Hepatocyte (in vitro differentiated cells): ENCODE measurements around the gene AIRE. TPM values are rescaled to one million over a fixed set of nuclear protein-coding genes. Genes with fewer than 3 reads are reported as not detected.

Experiments
- DNase-seq: peaks from one replicate; pipeline ENCODE4 v3.0.0-alpha.2; 2016; ENCODE audit warnings: low spot score
- H2AFZ ChIP-seq: fragments of 200-600 bp; sonication (generic); 2 replicates; pipeline ENCODE4 v1.6.0; 2016; ENCODE audit warnings: antibody characterized with exemption, mild to moderate bottlenecking
- H3K27ac ChIP-seq: fragments of 200-600 bp; sonication (generic); 2 replicates; pipeline ENCODE4 v1.5.1; 2016; ENCODE audit warnings: mild to moderate bottlenecking
- H3K27me3 ChIP-seq: fragments of 200-600 bp; sonication (generic); 2 replicates; pipeline ENCODE4 v1.6.1; 2016
- H3K36me3 ChIP-seq: fragments of 200-600 bp; sonication (generic); replicated peaks from 2 replicates; pipeline ENCODE4 v1.5.1; 2016; ENCODE audit warnings: low read depth; ENCODE audit not compliant: insufficient read depth
- H3K4me1 ChIP-seq: fragments of 200-600 bp; sonication (generic); 2 replicates; pipeline ENCODE4 v1.5.1; 2016; ENCODE audit warnings: mild to moderate bottlenecking, moderate library complexity; ENCODE audit not compliant: insufficient read depth
- H3K4me2 ChIP-seq: fragments of 200-600 bp; sonication (generic); 2 replicates; pipeline ENCODE4 v1.6.0; 2016
- H3K4me3 ChIP-seq: fragments of 200-600 bp; sonication (generic); 2 replicates; pipeline ENCODE4 v1.5.1; 2016; ENCODE audit warnings: mild to moderate bottlenecking
- H3K79me2 ChIP-seq: fragments of 200-600 bp; sonication (generic); 2 replicates; pipeline ENCODE4 v1.6.0; 2017; ENCODE audit warnings: mild to moderate bottlenecking
- H3K9me2 ChIP-seq: fragments of 200-600 bp; sonication (generic); replicated peaks from 2 replicates; pipeline ENCODE4 v1.6.0; 2017; ENCODE audit warnings: mild to moderate bottlenecking; ENCODE audit not compliant: insufficient read depth
- H3K9me3 ChIP-seq: fragments of 200-600 bp; sonication (generic); 2 replicates; pipeline ENCODE4 v1.5.1; 2016; ENCODE audit warnings: low read depth, mild to moderate bottlenecking
- H4K20me1 ChIP-seq: fragments of 200-600 bp; sonication (generic); 2 replicates; pipeline ENCODE4 v1.6.0; 2016; ENCODE audit warnings: mild to moderate bottlenecking; ENCODE audit not compliant: insufficient read depth, poor library complexity, severe bottlenecking
- CTCF ChIP-seq: fragments of 200-600 bp; sonication (generic); IDR thresholded peaks from 2 replicates; pipeline ENCODE4 v1.5.1; 2016; ENCODE audit warnings: antibody characterized with exemption, mild to moderate bottlenecking; ENCODE audit not compliant: poor library complexity
- EZH2 ChIP-seq: fragments of 200-600 bp; sonication (generic); IDR thresholded peaks from 2 replicates; pipeline ENCODE4 v1.6.1; 2016; ENCODE audit warnings: antibody characterized with exemption, mild to moderate bottlenecking, borderline replicate concordance
- EZH2phosphoT487 ChIP-seq: fragments of 200-600 bp; sonication (generic); IDR thresholded peaks from one replicate; pipeline ENCODE4 v1.6.1; 2018; ENCODE audit warnings: antibody characterized with exemption, mild to moderate bottlenecking, low read depth, moderate library complexity; ENCODE audit not compliant: unreplicated experiment, severe bottlenecking
- WGBS: methylation state at CpG from one replicate; pipeline ENCODE4 v1.1.6; 2016; ENCODE audit warnings: low lambda C conversion rate; ENCODE audit errors: missing lambda C conversion rate; 5-methylcytosine and 5-hydroxymethylcytosine counted together
- polyA plus RNA-seq: library from polyadenylated mRNA; unstranded; fragments of >200 nt; fragmentation: Nextera tagmentation; extraction: Ambion mirVana; gene quantifications from 2 replicates; pipeline ENCODE4 v1.2.1, GENCODE V29; 2016
- total RNA-seq: library from RNA; depleted of rRNA; stranded (reverse); fragments of >200 nt; gene quantifications from 2 replicates; pipeline ENCODE4 v1.2.3, GENCODE V29; 2014

AIRE gene
- total and polyA plus RNA-seq, 2 experiments from 2014 or later: 0.42 to 1.00 TPM

GRCh38 chr21:44314561-44314960, 28.9 kb downstream of the AIRE start:
- no peaks in the 10 kb centered on the region for H3K9me2 ChIP-seq
- no peak for TF ChIP-seq EZH2phosphoT487
- no peak for TF ChIP-seq EZH2
- TF ChIP-seq CTCF: no peak
- no peak overlapping the region for H2AFZ ChIP-seq
- no peaks in the 10 kb centered on the region for H3K9me3 ChIP-seq
- no peaks in the 10 kb centered on the region for H3K27me3 ChIP-seq
- H3K4me2 ChIP-seq: no peak overlapping the region
- H3K4me1 ChIP-seq: no peaks in the 10 kb centered on the region
- no peak overlapping the region for H3K4me3 ChIP-seq
- no peaks in the 10 kb centered on the region for H4K20me1 ChIP-seq
- H3K27ac ChIP-seq: no peak overlapping the region
- H3K79me2 ChIP-seq: no peaks in the 10 kb centered on the region
- H3K36me3 ChIP-seq: no peaks in the 10 kb centered on the region
- WGBS: 85% methylated on average over 8 of the region's 11 CpGs
- no peak for DNase-seq

GRCh38 chr21:44315691-44316203, 30.1 kb downstream of the AIRE start:
- WGBS: 94% methylated on average over 16 of the region's 16 CpGs
- H2AFZ ChIP-seq: no peak overlapping the region
- no peaks in the 10 kb centered on the region for H3K27me3 ChIP-seq
- no peak overlapping the region for H3K4me3 ChIP-seq
- H3K79me2 ChIP-seq: no peaks in the 10 kb centered on the region
- no peaks in the 10 kb centered on the region for H3K9me3 ChIP-seq
- no peak for DNase-seq
- H3K4me2 ChIP-seq: no peak overlapping the region
- no peaks in the 10 kb centered on the region for H3K36me3 ChIP-seq
- no peaks in the 10 kb centered on the region for H4K20me1 ChIP-seq
- H3K4me1 ChIP-seq: no peaks in the 10 kb centered on the region
- H3K27ac ChIP-seq: no peak overlapping the region
- no peaks in the 10 kb centered on the region for H3K9me2 ChIP-seq
- no peak for TF ChIP-seq EZH2
- TF ChIP-seq CTCF: no peak
- no peak for TF ChIP-seq EZH2phosphoT487

GRCh38 chr21:44316277-44316900, 30.7 kb downstream of the AIRE start:
- no peak overlapping the region for H3K27ac ChIP-seq
- H3K4me2 ChIP-seq: no peak overlapping the region
- no peaks in the 10 kb centered on the region for H4K20me1 ChIP-seq
- H3K4me3 ChIP-seq: no peak overlapping the region
- H3K27me3 ChIP-seq: no peaks in the 10 kb centered on the region
- no peaks in the 10 kb centered on the region for H3K4me1 ChIP-seq
- no peaks in the 10 kb centered on the region for H3K36me3 ChIP-seq
- H3K9me2 ChIP-seq: no peaks in the 10 kb centered on the region
- H3K79me2 ChIP-seq: no peaks in the 10 kb centered on the region
- H3K9me3 ChIP-seq: no peaks in the 10 kb centered on the region
- no peak overlapping the region for H2AFZ ChIP-seq
- TF ChIP-seq EZH2phosphoT487 (no peak), CTCF (no peak), EZH2 (no peak)
- 97% methylated on average over 25 of the region's 27 CpGs for WGBS
- no peak for DNase-seq
